ENCODE measurements around the gene MYO16.

DNA sequence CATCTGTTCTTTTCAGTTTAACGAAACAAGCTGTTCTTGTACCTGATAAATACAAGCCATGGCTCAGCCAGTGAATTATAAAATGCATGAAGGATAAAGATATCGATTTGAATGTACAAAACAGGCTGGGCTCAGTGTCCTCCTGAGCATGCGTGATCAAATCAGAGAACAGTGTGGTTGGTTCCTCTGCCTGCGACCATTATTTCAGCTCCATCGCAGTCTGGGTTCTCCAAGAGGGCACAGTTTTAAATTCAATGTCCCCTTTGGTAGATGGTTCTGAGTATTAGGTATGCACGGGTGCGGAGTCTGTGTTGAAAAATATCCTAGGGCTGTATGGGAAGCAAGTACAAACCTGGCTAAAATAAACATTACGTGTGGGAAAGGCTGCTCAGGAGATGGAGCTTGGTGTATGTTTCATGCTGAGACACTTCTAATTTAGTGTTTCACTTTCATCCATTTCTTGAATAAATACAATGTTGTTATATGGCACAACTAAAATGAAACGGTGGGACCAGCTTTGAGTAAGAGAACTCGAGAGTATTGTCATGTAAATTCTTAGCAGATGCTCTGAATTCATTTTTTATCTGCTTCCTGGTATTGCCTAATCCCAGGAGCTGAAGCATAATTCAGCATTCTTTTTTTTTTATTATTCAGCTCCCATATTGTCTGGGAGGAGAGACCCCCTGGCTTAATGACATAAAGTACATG lies 458.7 kb downstream of the MYO16 start:
- TF ChIP-seq, protein P1, sequence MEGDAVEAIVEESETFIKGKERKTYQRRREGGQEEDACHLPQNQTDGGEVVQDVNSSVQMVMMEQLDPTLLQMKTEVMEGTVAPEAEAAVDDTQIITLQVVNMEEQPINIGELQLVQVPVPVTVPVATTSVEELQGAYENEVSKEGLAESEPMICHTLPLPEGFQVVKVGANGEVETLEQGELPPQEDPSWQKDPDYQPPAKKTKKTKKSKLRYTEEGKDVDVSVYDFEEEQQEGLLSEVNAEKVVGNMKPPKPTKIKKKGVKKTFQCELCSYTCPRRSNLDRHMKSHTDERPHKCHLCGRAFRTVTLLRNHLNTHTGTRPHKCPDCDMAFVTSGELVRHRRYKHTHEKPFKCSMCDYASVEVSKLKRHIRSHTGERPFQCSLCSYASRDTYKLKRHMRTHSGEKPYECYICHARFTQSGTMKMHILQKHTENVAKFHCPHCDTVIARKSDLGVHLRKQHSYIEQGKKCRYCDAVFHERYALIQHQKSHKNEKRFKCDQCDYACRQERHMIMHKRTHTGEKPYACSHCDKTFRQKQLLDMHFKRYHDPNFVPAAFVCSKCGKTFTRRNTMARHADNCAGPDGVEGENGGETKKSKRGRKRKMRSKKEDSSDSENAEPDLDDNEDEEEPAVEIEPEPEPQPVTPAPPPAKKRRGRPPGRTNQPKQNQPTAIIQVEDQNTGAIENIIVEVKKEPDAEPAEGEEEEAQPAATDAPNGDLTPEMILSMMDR (IDR thresholded peaks at IDR 0.05; ENCODE audit: low read depth, low read length, poor library complexity, severe bottlenecking): no peak
- TF ChIP-seq EZH2phosphoT487 (IDR thresholded peaks at IDR 0.05; ENCODE audit: borderline replicate concordance, low read length): no peak
